C4-2B (cell line): ENCODE results near the gene SYVN1.

Experiments used
- CTCF ChIP-seq: fragments of 450-650 bp; conservative IDR thresholded peaks from 2 replicates; pipeline ENCODE4 v1.5.1; 2017; ENCODE audit warnings: mild to moderate bottlenecking
- ZFX ChIP-seq: fragments of 450-650 bp; IDR thresholded peaks from 2 replicates; pipeline ENCODE4 v1.6.1; 2017

GRCh38 chr11:65110354-65110861, 23.9 kb downstream of the SYVN1 start:
- TF ChIP-seq CTCF (peak; percentile 97), ZFX (no peak)
